GM12891 (cell line): ENCODE data around the gene LRIF1.

ENCODE experiments used
- PAX5 ChIP-seq: IDR thresholded peaks from 2 replicates; pipeline ENCODE4 v1.6.1; 2011; ENCODE audit warnings: low read length, moderate library complexity, mild to moderate bottlenecking; ENCODE audit not compliant: insufficient read depth, severe bottlenecking
- POLR2A ChIP-seq: IDR thresholded peaks from 2 replicates; pipeline ENCODE4 v1.6.1; 2011; ENCODE audit warnings: low read depth, low read length, control low read depth
- POLR2AphosphoS5 ChIP-seq: IDR thresholded peaks from 2 replicates; pipeline ENCODE4 v1.6.1; 2011; ENCODE audit warnings: low read depth, low read length, control low read depth
- SPI1 ChIP-seq: IDR thresholded peaks from 2 replicates; pipeline ENCODE4 v1.6.1; 2011; ENCODE audit warnings: low read depth, low read length, control low read depth
- TAF1 ChIP-seq: IDR thresholded peaks from 2 replicates; pipeline ENCODE4 v1.6.1; 2011; ENCODE audit warnings: low read depth, low read length, control low read depth

- TF ChIP-seq POLR2A (no peak), POLR2AphosphoS5 (no peak), TAF1 (no peak), SPI1 (no peak), PAX5 (no peak)
Measured at GRCh38 chr1:110927484-110928075, 36.1 kb downstream of the LRIF1 start.
